ENCODE results near the gene DLX6. TPM values are rescaled to one million over a fixed set of nuclear protein-coding genes. Genes with fewer than 3 reads are reported as not detected.

Gene DLX6
- total RNA-seq, 1 experiment from 2014 or later: 17.9 TPM

GRCh38 chr7:97025130-97025499 lies 19.8 kb downstream of the DLX6 start:
- Histone ChIP-seq H3K27me3 (replicated peaks; ENCODE audit: insufficient read depth, low read depth, low read length, poor library complexity) (peaks cover 3% of the 10 kb centered on the region), H3K4me1 (ENCODE audit: insufficient read depth, low read length, poor library complexity, severe bottlenecking) (peaks cover 23% of the 10 kb centered on the region), H3K27ac (ENCODE audit: low read depth, low read length, poor library complexity, severe bottlenecking) (peak overlapping the region; percentile 88), H3K9me3 (ENCODE audit: low read depth, low read length, poor library complexity, severe bottlenecking) (no peaks in the 10 kb centered on the region), H3K36me3 (ENCODE audit: insufficient read depth, low read length, poor library complexity, severe bottlenecking) (peaks cover 33% of the 10 kb centered on the region), H3K4me3 (ENCODE audit: low read depth, low read length, poor library complexity, severe bottlenecking) (peak overlapping the region; percentile 76)
- no peak for DNase-seq (ENCODE audit: low spot score)
- ChIA-PET CTCF (no interaction called here), POLR2A (ENCODE audit: low non-redundant PET) (no interaction called here)
- TF ChIP-seq CTCF (conservative IDR thresholded peaks at IDR 0.05; ENCODE audit: low read depth, low read length): no peak
- TF ChIP-seq EZH2 (IDR thresholded peaks at IDR 0.05; ENCODE audit: borderline replicate concordance, low read depth, low read length, poor library complexity, severe bottlenecking): no peak
- intact Hi-C loops (cut with micrococcal nuclease; ENCODE audit: unreplicated experiment): loop anchor here (2.0 to 10.0 kb wide), 3 partner anchors 610 to 800 kb away; partner anchors contain the start of gene SLC25A13
- no TSS peak for BruUV-seq (replicated peaks)

- Histone ChIP-seq H3K4me3 (ENCODE audit: low read depth, low read length, poor library complexity, severe bottlenecking) (no peak overlapping the region), H3K36me3 (ENCODE audit: insufficient read depth, low read length, poor library complexity, severe bottlenecking) (peaks cover 23% of the 10 kb centered on the region), H3K9me3 (ENCODE audit: low read depth, low read length, poor library complexity, severe bottlenecking) (no peaks in the 10 kb centered on the region), H3K27me3 (replicated peaks; ENCODE audit: insufficient read depth, low read depth, low read length, poor library complexity) (peaks cover 3% of the 10 kb centered on the region), H3K27ac (ENCODE audit: low read depth, low read length, poor library complexity, severe bottlenecking) (peak overlapping the region; percentile 88), H3K4me1 (ENCODE audit: insufficient read depth, low read length, poor library complexity, severe bottlenecking) (peaks cover 25% of the 10 kb centered on the region)
- POLR2A ChIA-PET (ENCODE audit: low non-redundant PET): no interaction called here
- CTCF ChIA-PET: no interaction called here
- intact Hi-C loops (cut with micrococcal nuclease; ENCODE audit: unreplicated experiment): loop anchor here (2.0 to 10.0 kb wide), 5 partner anchors 611 to 1307 kb away; partner anchors contain the start of gene SLC25A13
- TF ChIP-seq CTCF (conservative IDR thresholded peaks at IDR 0.05; ENCODE audit: low read depth, low read length): no peak
- TF ChIP-seq EZH2 (IDR thresholded peaks at IDR 0.05; ENCODE audit: borderline replicate concordance, low read depth, low read length, poor library complexity, severe bottlenecking): no peak
- DNase-seq (ENCODE audit: low spot score): no peak
- BruUV-seq (replicated peaks): no TSS peak
Observed at GRCh38 chr7:97025983-97026714, 20.8 kb downstream of the DLX6 start.

GRCh38 chr7:97026715-97027426 lies 21.5 kb downstream of the DLX6 start:
- CTCF ChIA-PET: interaction anchor here (0.7 to 1.3 kb wide), 7 partner anchors 21 to 1109 kb away, joined by 3 to 7 read pairs (median 4); partner anchors contain the start of gene DLX6
- Histone ChIP-seq H3K27ac (ENCODE audit: low read depth, low read length, poor library complexity, severe bottlenecking) (peak overlapping the region; percentile 62), H3K9me3 (ENCODE audit: low read depth, low read length, poor library complexity, severe bottlenecking) (no peaks in the 10 kb centered on the region), H3K36me3 (ENCODE audit: insufficient read depth, low read length, poor library complexity, severe bottlenecking) (peaks cover 15% of the 10 kb centered on the region), H3K27me3 (replicated peaks; ENCODE audit: insufficient read depth, low read depth, low read length, poor library complexity) (peaks cover 3% of the 10 kb centered on the region), H3K4me1 (ENCODE audit: insufficient read depth, low read length, poor library complexity, severe bottlenecking) (peaks cover 25% of the 10 kb centered on the region), H3K4me3 (ENCODE audit: low read depth, low read length, poor library complexity, severe bottlenecking) (peak overlapping the region; percentile 40)
- BruUV-seq (replicated peaks): no TSS peak
- POLR2A ChIA-PET (ENCODE audit: low non-redundant PET): interaction anchor here (0.6 kb wide), 1 partner anchor 286 kb away, joined by 3 read pairs; no protein-coding TSS in a partner anchor
- TF ChIP-seq CTCF (conservative IDR thresholded peaks at IDR 0.05; ENCODE audit: low read depth, low read length): no peak
- TF ChIP-seq EZH2 (IDR thresholded peaks at IDR 0.05; ENCODE audit: borderline replicate concordance, low read depth, low read length, poor library complexity, severe bottlenecking): no peak
- no peak for DNase-seq (ENCODE audit: low spot score)
- intact Hi-C loops (cut with micrococcal nuclease; ENCODE audit: unreplicated experiment): loop anchor here (1.0 to 10.0 kb wide), 5 partner anchors 705 to 1308 kb away; partner anchors contain the start of gene SLC25A13
